ENCODE data around the gene INSR.

Gene INSR

GRCh38 chr19:7078008-7078407 lies 216.2 kb downstream of the INSR start:
- no peak for DNase-seq

GRCh38 chr19:7076151-7076550 lies 218.1 kb downstream of the INSR start:
- no peak for DNase-seq

- no peak for DNase-seq
Measured at GRCh38 chr19:7074705-7075282, 219.4 kb downstream of the INSR start.

GRCh38 chr19:7072541-7072940 lies 221.7 kb downstream of the INSR start:
- DNase-seq, result no peak

GRCh38 chr19:7069904-7070226 lies 224.3 kb downstream of the INSR start:
- DNase-seq, result peak; percentile 51

- peak; percentile 98 for DNase-seq
Measured at GRCh38 chr19:7069042-7069903, 224.9 kb downstream of the INSR start, which contains the start of gene ZNF557. Gene ZNF557 (plus strand): TSS chr19:7069703. CDS start chr19:7075075, 5,372 bp downstream.

GRCh38 chr19:7068599-7068998 lies 225.6 kb downstream of the INSR start:
- DNase-seq, result no peak

GRCh38 chr19:7067716-7068115 lies 226.5 kb downstream of the INSR start:
- no peak for DNase-seq

- peak; percentile 66 for DNase-seq
Measured at GRCh38 chr19:7067122-7067521, 227.1 kb downstream of the INSR start.

- no peak for DNase-seq
Measured at GRCh38 chr19:7063764-7064418, 230.3 kb downstream of the INSR start.

- DNase-seq, result no peak
Measured at GRCh38 chr19:7063339-7063738, 230.9 kb downstream of the INSR start.
